Loucy (cell line): Measurements from ENCODE around the gene KCNN3.

Experiments
- H2AFZ ChIP-seq: fragments of 200-600 bp; sonication (generic); 2 replicates; pipeline ENCODE4 v1.6.0; 2016; ENCODE audit warnings: antibody characterized with exemption, mild to moderate bottlenecking, low read length, moderate library complexity
- H3F3A ChIP-seq: fragments of 200-600 bp; 2 replicates; pipeline ENCODE4 v1.6.0; 2016; ENCODE audit warnings: antibody characterized with exemption, low read depth, mild to moderate bottlenecking
- H3K27me3 ChIP-seq: fragments of 200-600 bp; sonication (generic); 2 replicates; pipeline ENCODE4 v1.6.1; 2014; ENCODE audit warnings: low read length, mild to moderate bottlenecking; ENCODE audit not compliant: insufficient read depth, poor library complexity, severe bottlenecking
- H3K36me3 ChIP-seq: fragments of 200-600 bp; sonication (generic); 2 replicates; pipeline ENCODE4 v1.6.1; 2016; ENCODE audit warnings: low read length; ENCODE audit not compliant: insufficient read depth
- H3K4me1 ChIP-seq: fragments of 200-600 bp; sonication (generic); 2 replicates; pipeline ENCODE4 v1.5.1; 2014; ENCODE audit warnings: low read length, mild to moderate bottlenecking; ENCODE audit not compliant: insufficient read depth, poor library complexity, severe bottlenecking
- H3K4me2 ChIP-seq: fragments of 200-600 bp; sonication (generic); 2 replicates; pipeline ENCODE4 v1.6.0; 2014; ENCODE audit warnings: antibody characterized with exemption, low read length, low read depth, mild to moderate bottlenecking; ENCODE audit not compliant: poor library complexity, severe bottlenecking
- H3K4me3 ChIP-seq: fragments of 200-600 bp; sonication (generic); 2 replicates; pipeline ENCODE4 v1.5.1; 2014; ENCODE audit warnings: low read length, mild to moderate bottlenecking, mixed read lengths; ENCODE audit not compliant: poor library complexity, severe bottlenecking
- H3K79me2 ChIP-seq: fragments of 200-600 bp; sonication (generic); 2 replicates; pipeline ENCODE4 v1.6.1; 2014; ENCODE audit warnings: low read length; ENCODE audit not compliant: insufficient read depth
- H3K9ac ChIP-seq: fragments of 200-600 bp; sonication (generic); 2 replicates; pipeline ENCODE4 v1.6.0; 2014; ENCODE audit warnings: mild to moderate bottlenecking, low read depth, low read length, moderate library complexity; ENCODE audit not compliant: poor library complexity, severe bottlenecking
- H3K9me2 ChIP-seq: fragments of 200-600 bp; sonication (generic); replicated peaks from 2 replicates; pipeline ENCODE4 v1.6.1; 2016; ENCODE audit warnings: low read depth, low read length, mixed read lengths
- H3K9me3 ChIP-seq: fragments of 200-600 bp; sonication (generic); 2 replicates; pipeline ENCODE4 v1.6.1; 2014; ENCODE audit warnings: mild to moderate bottlenecking, antibody characterized with exemption, low read length, low read depth; ENCODE audit not compliant: insufficient read depth
- H4K20me1 ChIP-seq: fragments of 200-600 bp; sonication (generic); 2 replicates; pipeline ENCODE4 v1.6.0; 2014; ENCODE audit warnings: antibody characterized with exemption, low read length, mild to moderate bottlenecking; ENCODE audit not compliant: insufficient read depth, poor library complexity, severe bottlenecking
- EZH2phosphoT487 ChIP-seq: fragments of 200-600 bp; IDR thresholded peaks from 2 replicates; pipeline ENCODE4 v1.6.1; 2018; ENCODE audit warnings: antibody characterized with exemption, mild to moderate bottlenecking, moderate library complexity, borderline replicate concordance
- TF ChIP-seq, protein P1 (sequence below): fragments of 200-600 bp; sonication (generic); conservative IDR thresholded peaks from 2 replicates; pipeline ENCODE4 v1.5.1; 2014; ENCODE audit warnings: mild to moderate bottlenecking, antibody characterized with exemption, low read length

The KCNN3 gene

DNA sequence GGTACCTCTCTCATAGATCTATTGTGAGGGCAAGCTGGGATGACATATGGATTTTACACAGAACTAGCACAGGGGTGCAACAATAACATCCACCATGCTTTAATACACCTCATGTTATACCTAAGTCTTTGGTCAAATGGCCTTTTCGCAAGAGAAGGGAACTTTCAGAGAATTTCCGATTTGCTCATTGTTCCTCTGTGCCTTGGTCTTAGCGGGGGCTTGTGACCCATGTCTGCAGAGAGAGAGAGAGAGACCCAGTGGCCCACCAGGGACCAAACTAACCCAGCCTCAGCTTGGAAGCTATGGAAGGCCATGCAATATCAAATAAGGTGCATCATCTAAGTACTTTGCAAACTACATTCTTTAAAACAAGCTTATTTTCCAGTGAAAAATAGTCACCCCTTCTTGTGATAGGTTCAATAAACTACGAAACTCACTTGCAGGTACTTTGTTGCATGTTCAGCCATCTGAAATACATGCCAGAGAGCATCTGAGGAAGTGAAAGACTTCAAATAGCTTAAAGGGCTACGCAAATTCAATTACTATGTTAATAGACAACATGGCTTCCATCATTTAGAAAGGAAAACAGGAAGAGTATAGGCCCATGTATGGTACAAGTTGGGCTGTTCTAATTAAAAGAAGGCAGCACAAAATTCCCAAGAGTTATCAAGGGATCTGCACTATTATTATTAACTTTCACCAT lies 100.7 kb downstream of the KCNN3 start:
- Histone ChIP-seq H3K27me3 (no peaks in the 10 kb centered on the region), H3F3A (no peaks in the 10 kb centered on the region), H3K4me1 (no peaks in the 10 kb centered on the region), H4K20me1 (no peaks in the 10 kb centered on the region), H3K9me3 (no peaks in the 10 kb centered on the region), H3K9me2 (no peaks in the 10 kb centered on the region), H3K9ac (no peak overlapping the region), H3K36me3 (no peaks in the 10 kb centered on the region), H3K4me2 (no peak overlapping the region), H3K79me2 (no peaks in the 10 kb centered on the region), H2AFZ (no peak overlapping the region), H3K4me3 (no peak overlapping the region)
- no peak for TF ChIP-seq EZH2phosphoT487
- TF ChIP-seq, protein P1, sequence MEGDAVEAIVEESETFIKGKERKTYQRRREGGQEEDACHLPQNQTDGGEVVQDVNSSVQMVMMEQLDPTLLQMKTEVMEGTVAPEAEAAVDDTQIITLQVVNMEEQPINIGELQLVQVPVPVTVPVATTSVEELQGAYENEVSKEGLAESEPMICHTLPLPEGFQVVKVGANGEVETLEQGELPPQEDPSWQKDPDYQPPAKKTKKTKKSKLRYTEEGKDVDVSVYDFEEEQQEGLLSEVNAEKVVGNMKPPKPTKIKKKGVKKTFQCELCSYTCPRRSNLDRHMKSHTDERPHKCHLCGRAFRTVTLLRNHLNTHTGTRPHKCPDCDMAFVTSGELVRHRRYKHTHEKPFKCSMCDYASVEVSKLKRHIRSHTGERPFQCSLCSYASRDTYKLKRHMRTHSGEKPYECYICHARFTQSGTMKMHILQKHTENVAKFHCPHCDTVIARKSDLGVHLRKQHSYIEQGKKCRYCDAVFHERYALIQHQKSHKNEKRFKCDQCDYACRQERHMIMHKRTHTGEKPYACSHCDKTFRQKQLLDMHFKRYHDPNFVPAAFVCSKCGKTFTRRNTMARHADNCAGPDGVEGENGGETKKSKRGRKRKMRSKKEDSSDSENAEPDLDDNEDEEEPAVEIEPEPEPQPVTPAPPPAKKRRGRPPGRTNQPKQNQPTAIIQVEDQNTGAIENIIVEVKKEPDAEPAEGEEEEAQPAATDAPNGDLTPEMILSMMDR, result no peak

DNA sequence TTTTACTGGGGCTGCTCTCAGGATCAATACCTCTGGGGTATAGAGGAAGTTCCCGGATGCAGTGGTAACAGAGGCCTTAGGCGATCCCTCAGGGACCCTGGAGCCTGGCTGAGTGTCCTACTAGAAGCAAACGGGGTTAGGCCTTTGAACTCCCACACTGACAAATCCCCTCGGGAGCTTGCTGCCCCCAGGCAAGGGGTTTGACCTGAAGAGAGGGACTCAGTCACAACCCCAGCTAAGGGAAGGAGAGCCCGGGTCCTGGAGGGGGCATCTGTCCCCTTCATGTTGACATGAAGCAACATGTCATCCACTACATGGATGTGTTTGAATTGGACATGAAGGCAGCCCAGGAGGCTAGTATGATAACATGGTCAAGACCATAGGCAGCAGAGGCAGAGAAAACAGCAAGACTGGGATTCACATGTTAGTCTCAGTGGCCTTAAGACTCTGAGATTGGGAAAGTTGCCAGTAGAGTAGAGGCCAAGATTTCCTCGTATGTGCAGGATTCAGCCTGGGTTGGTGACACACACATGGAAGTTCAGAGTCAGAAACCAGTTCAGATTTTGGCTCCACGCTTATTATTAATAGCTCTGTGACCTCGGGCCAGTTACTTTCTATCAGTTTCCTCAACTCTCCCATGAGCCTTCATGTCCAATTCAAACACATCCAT lies 101.5 kb downstream of the KCNN3 start:
- Histone ChIP-seq H3K27me3 (no peaks in the 10 kb centered on the region), H3K4me1 (no peaks in the 10 kb centered on the region), H2AFZ (no peak overlapping the region), H4K20me1 (no peaks in the 10 kb centered on the region), H3K9me3 (no peaks in the 10 kb centered on the region), H3K36me3 (no peaks in the 10 kb centered on the region), H3K9ac (no peak overlapping the region), H3K4me2 (no peak overlapping the region), H3K79me2 (no peaks in the 10 kb centered on the region), H3K4me3 (no peak overlapping the region), H3F3A (no peaks in the 10 kb centered on the region), H3K9me2 (no peaks in the 10 kb centered on the region)
- no peak for TF ChIP-seq EZH2phosphoT487
- TF ChIP-seq, protein P1, result no peak

DNA sequence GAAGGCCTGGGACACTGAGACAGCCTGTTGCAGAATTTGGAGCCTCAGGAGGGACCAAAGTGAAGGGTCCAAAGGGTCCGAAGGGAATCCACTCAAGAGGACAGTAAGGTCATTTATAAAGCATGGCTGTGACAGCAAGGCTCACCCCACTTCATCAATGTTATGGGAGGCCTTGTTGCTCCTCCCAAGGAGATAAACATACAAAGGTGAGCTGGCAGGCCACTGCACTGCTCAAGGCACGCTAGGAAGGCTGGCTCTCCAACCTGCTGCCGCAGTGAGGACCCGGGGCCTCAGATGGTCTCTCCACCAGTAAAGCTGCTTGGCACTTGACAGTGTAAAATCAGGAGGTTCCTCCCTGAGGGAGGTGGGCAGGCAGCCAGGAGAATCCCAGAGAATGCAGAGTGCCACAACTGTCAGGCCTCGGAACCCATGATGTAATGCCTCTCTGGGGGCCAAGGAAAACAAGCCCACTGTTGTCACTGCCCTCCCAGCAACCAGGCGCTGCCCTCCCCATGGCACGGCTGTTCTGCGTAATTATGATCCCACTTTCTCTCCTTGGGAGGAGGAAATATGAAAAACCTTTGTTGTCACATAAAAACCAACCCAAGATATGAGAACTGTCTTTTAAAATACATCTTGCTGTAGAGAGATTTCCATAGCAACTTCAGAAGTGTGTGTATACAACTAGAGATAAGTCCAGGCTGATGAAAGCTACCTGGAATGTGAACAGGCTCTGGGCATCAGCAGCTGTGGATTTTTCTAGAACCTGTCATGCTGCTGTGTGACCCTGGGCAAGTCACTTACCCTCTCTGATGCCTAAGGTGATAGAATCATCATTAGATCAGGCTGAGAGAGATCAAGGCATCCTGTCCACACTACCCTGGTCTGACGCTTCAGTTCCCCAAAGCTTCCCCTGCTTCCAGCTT lies 102.5 kb downstream of the KCNN3 start:
- Histone ChIP-seq H3K9me3 (no peaks in the 10 kb centered on the region), H3K79me2 (no peaks in the 10 kb centered on the region), H3K36me3 (no peaks in the 10 kb centered on the region), H3F3A (no peaks in the 10 kb centered on the region), H2AFZ (no peak overlapping the region), H3K9me2 (no peaks in the 10 kb centered on the region), H3K9ac (no peak overlapping the region), H3K4me3 (no peak overlapping the region), H3K4me1 (no peaks in the 10 kb centered on the region), H3K27me3 (no peaks in the 10 kb centered on the region), H4K20me1 (no peaks in the 10 kb centered on the region), H3K4me2 (no peak overlapping the region)
- TF ChIP-seq EZH2phosphoT487, result no peak
- TF ChIP-seq, protein P1, result no peak
